HG02759 (cell line): ENCODE measurements around the gene ZFYVE9.

Source experiments
- ATAC-seq: cut with Tn5 transposase; IDR thresholded peaks from one replicate; pipeline ENCODE4 v1.9.1; 2021; ENCODE audit warnings: mild to moderate bottlenecking, moderate library complexity; ENCODE audit not compliant: unreplicated experiment

Gene ZFYVE9

DNA sequence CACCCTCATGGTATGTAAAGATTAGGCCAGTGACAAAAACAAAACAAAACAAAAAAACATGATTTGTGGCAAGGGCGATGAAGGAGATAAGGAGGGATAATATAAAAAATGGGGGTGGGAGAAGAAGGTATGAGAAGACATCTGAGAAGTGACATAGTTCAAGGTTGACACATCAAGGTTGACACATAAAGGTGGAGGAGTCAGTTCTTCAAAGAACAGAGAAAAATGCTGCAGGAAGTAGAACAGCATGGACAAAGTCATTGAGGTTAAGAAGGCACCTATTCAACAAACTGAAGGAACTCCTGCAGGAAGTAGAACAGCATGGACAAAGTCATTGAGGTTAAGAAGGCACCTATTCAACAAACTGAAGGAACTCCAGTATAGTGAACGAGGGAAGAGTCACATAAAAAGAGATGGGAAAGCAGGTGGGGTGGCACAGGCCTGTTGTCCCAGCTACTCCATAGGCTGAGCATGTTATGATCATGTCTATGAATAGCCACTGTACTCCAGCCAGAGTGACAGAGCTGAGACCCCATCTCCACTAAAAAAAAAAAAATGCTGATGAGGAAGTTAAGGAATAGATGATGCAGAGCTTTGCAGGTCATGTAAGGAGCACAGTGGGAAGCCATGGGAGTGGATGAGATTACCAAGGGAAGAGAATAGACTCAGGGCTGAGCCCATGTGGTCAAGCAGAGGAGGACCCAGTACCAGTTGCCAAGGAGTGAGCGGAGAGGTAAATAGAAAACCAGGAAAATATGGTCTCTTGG is 101.5 kb downstream of the ZFYVE9 start:
- no peak for ATAC-seq

- ATAC-seq: no peak
Measured at GRCh38 chr1:52249831-52250230, 107.9 kb downstream of the ZFYVE9 start.

DNA sequence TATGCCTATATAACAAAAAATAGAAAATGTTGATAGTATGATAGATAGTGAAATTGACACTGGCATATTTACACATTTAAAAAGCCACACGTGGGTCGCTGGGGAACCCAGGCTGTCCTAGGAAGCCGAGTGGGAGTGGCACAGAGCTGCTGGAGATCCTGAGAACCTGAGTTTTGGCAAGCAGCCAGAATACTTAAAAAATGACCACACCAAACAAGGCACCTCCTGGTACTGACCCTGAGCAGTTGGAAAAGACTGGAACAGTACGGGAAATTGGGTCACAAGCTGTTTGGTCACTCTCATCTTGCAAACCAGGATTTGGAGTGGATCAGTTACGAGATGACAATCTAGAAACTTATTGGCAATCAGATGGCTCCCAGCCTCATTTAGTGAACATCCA is 111.5 kb downstream of the ZFYVE9 start:
- no peak for ATAC-seq

DNA sequence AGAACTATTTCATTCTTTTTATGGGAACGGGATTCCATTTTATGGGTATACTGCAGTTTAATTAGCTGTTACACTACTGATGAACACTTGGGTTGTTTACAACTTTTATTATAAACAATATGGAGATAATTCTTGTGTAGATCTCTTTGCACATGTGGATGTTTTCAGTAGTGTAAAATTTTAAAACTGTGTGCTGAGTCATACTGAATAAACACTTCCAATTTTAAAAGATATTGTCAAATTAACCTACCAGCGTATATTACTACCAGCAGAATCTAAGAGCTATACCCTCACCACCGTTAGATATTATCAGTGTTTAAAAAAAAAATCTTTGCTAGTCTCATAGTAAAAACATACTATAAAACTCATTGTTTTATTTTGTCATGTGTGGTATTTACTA is 118.0 kb downstream of the ZFYVE9 start:
- ATAC-seq: no peak

GRCh38 chr1:52263153-52263910 is 121.4 kb downstream of the ZFYVE9 start:
- no peak for ATAC-seq

GRCh38 chr1:52264530-52265115 is 122.7 kb downstream of the ZFYVE9 start:
- ATAC-seq: no peak

DNA sequence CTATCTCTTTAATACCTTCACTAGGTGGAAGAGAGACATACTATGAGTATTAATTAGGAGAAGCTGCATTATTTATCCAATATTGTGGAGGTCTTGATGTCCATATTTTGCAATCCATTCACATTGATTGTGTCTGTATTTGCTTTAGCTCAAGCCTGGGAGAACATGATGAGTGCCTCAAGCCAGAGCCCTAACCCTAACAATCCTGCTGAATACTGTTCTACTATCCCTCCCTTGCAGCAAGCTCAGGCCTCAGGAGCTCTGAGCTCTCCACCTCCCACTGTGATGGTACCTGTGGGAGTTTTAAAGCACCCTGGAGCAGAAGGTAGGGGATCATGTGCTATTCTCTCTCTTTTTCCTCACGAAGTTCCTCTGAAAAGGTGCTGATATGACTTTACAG is 124.6 kb downstream of the ZFYVE9 start:
- ATAC-seq: no peak

DNA sequence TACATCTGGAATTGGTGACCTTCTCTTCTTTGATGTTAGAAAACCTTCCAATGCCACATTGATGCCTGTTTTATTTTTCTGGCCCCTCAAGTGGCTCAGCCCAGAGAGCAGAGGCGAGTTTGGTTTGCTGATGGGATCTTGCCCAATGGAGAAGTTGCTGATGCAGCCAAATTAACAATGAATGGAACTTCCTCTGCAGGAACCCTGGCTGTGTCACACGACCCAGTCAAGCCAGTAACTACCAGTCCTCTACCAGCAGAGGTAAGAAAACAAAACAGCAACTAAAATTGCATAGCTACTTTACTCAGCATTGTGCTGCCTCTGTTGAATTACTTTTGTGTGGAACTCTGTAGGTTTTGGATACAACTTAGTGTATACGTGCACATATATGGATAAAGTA is 126.5 kb downstream of the ZFYVE9 start:
- no peak for ATAC-seq

- ATAC-seq: no peak
Measured at GRCh38 chr1:52281518-52281917, 139.6 kb downstream of the ZFYVE9 start.

DNA sequence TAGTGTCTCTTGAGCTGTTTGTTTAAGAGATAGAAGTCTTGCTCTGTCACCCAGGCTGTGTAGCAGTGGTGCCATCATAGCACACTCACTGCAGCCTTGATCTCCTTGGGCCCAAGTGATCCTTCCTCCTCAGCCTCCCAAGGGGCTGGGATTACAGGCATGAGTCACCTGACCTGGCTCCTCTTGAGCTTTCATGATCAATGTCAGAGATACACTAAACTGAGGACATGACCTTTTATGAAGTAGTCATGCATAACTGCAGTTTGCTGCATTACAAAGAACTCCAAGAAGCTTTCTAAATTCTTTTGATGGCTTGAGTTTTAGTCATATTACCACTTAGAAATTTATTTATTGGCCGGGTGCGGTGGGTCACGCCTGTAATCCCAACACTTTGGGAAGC is 146.4 kb downstream of the ZFYVE9 start:
- no peak for ATAC-seq

- no peak for ATAC-seq
Measured at GRCh38 chr1:52294580-52294979, 152.7 kb downstream of the ZFYVE9 start.

DNA sequence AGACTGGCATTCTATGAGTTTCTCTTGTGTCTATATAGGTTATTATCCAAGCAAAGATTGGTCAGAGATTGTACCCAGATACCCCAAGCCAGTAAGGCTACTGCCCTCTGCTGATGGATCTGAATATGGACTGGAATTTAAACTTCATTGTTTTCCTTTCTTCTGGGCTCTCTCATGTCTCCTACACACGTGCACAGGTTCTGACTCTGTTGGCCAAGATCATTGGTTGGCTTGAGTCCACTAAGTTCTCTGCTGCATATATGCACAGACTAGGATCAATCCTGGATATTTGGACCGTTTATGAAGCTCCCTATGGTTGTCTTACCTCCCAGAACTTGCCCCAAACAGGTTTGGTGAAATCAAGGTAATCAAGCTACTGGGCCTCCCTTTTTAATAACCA is 154.5 kb downstream of the ZFYVE9 start:
- ATAC-seq: no peak

- no peak for ATAC-seq
Measured at GRCh38 chr1:52305417-52306226, 163.7 kb downstream of the ZFYVE9 start.

GRCh38 chr1:52306227-52307006 is 164.5 kb downstream of the ZFYVE9 start:
- ATAC-seq: no peak

DNA sequence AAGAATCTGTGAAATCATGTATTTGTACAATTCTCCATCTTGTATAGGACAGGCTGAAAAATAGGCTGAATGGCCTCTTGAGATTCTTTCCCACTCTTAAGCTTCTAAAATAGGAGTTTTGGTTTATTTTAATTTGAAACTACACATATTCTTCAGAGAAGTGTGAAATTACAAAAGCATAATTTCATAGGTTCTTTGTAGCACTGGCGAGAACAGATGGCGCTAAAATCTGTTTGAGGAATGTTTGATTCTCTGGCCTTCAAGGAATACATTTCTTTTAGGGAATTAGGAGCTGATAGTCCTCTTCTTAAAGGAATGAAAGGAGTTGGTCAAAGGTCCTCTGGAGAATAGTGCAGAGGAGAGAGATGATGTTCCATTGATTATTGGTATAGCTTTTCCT is 179.2 kb downstream of the ZFYVE9 start:
- no peak for ATAC-seq

DNA sequence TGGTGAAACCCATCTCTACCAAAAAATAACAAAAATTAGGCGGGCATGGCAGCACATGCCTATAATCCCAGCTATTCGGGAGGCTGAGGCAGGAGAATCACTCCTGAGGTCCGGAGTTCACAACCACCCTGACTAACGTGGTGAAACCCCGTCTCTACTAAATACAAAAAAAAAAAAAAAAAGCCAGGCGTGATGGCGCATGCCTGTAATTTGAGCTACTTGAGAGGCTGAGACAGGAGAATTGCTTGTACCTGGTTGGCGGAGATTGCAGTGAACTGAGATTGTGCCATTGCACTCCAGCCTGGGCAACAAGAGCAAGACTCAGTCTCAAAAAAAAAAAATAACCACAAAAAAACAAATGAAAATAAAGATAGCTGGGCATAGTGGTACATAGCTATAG is 181.8 kb downstream of the ZFYVE9 start:
- ATAC-seq: no peak

DNA sequence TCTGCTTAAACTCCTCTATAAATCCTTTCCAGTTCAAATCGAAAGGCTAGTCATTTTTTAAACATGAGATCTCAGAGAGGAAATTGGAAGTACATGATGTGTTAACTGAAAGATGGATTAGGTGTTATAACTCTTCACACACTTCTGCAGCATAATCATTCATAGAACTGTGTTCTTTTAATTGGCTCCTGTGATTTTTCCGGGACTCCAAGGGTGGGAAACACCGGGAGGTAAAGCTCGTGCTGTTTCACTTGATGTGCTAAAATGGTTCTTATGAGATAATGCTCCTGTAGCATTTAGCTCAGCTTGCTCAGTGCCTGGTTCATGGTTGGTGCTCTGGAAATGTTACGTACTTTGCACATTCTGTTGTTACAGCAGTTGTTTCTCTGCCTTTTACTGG is 183.9 kb downstream of the ZFYVE9 start:
- ATAC-seq: no peak

- no peak for ATAC-seq
Measured at GRCh38 chr1:52328615-52329014, 186.7 kb downstream of the ZFYVE9 start.

DNA sequence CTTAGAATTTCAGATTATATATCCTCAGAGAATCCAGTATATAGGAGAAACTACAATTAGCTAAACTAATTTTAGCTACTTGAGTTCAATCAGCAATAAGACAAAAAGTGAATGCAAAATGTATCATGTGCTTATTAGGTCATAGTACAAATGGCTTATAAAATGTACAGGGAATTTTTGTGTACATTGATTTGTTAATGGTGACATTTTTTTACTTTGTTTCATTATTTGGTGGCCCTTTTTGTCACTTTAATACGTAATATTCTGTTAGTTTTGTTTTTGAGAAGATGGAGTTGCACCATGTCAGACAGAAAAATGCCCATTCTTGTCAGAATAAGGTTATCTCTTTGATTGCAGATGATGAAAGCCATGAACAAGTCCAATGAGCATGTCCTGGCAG is 190.5 kb downstream of the ZFYVE9 start:
- ATAC-seq: no peak

- ATAC-seq: no peak
Measured at GRCh38 chr1:52334906-52335528, 193.1 kb downstream of the ZFYVE9 start.
